CD4-positive, alpha-beta T cell treated with Interleukin-4 for 1 hour (primary cell): ENCODE measurements around the gene NR1I3.
"Not testable (repeated sequence)": the region's sequence is repeated elsewhere in the genome, so short reads cannot be mapped to it uniquely, and the experiment has no call there.

Experiments used
- DNase-seq, 2 donors: peaks; one replicate each; pipeline ENCODE4 v3.0.0-alpha.2; 2020 to 2022

The NR1I3 gene, protein sequence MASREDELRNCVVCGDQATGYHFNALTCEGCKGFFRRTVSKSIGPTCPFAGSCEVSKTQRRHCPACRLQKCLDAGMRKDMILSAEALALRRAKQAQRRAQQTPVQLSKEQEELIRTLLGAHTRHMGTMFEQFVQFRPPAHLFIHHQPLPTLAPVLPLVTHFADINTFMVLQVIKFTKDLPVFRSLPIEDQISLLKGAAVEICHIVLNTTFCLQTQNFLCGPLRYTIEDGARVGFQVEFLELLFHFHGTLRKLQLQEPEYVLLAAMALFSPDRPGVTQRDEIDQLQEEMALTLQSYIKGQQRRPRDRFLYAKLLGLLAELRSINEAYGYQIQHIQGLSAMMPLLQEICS

DNA sequence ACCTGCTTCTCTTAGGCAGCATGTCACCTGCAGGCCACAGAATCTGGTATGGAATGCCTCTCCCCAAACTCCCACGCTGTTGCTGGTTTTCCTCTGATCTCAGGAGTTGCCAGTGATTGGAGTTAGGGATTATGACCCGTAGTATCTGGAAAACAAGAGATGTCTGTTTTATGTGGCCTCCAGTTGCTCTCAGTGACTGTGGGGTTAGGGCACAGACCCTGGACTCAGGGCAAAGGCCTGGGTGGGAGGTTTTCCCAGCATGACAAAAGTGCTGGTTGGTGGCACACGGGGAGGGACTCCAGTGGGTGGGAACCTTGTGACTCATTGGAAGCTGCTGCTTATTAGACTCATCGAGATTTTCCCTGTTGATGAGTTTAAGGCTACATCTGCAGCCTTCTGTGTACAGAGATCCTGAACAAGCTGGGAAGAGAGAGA, at the start of gene NR1I3:
Gene NR1I3 (minus strand): TSS at position 165 of the 435 bp plus-strand sequence. CDS start 1,638 bp downstream, outside the sequence.
- no peak for DNase-seq

DNA sequence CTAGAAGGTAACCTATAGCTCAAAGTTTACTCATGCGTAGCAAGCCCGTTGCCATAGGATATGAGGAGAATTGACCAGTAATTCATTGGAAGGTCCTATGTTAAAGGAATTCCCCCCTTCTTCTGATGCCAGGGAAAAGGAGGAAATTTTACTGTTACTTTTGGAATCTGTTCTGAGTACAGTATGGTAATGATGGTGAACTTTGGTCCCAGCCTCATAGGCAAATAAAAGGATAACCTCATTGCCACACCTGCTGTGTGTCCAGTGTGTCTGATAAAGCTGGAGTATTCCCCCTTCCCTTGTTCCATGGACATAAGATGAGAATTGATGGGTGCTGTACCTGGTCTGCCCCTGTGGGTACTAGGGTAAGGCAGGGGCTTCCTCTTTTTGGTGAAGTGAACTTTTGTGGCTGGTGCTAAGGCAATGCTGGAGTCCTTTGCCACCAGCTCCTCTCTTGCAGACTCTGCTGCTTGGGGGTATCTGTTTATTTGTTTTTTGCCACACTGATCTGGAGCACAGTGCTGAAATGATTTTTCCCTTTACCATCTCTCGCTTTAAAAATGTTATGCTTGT, 49.6 kb upstream of the NR1I3 start:
- DNase-seq: no peak

DNA sequence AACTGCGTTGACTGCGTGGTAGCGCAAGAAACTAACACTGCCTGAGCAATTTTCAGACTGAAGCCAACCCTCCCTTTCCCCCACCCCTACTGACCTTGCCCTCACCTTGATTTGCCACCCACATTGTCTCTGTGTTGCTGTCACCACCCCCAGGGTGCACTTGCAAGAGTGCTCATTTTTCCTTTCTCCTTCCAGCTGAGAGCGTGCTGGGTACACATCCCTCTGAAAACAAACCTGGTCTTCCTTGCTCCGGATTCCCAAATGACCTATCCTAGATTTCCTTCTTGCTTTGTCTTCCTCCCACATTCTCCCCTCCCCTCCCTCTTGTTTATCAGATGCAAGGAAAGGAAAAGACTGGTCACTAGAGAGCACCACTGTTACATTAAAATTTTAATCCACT, 47.5 kb upstream of the NR1I3 start:
- no peak for DNase-seq

DNA sequence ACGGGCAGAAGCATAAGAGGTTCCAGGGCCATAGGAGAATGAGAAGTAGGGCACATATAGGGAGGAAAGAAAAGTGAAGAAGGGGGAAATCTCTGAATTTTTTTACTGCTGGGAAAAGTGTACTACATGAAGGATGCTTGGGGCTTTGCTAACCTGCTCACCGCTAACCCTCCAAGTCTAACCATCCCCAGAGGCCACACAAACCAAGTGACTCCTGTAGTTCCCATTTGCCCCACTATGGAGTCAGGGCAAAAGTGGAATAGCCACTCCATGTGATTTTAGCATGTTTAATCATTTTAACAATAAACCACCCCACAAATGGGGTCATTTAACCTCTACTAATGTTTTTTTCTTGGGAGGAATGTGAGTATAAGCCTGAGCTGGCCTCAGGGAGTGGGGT, 47.1 kb upstream of the NR1I3 start:
- DNase-seq: no peak

GRCh38 chr1:161282991-161283390, 45.0 kb upstream of the NR1I3 start:
- no peak for DNase-seq

GRCh38 chr1:161274874-161275273, 36.9 kb upstream of the NR1I3 start:
- DNase-seq: no peak

GRCh38 chr1:161273402-161273801, 35.4 kb upstream of the NR1I3 start:
- DNase-seq: no peak

DNA sequence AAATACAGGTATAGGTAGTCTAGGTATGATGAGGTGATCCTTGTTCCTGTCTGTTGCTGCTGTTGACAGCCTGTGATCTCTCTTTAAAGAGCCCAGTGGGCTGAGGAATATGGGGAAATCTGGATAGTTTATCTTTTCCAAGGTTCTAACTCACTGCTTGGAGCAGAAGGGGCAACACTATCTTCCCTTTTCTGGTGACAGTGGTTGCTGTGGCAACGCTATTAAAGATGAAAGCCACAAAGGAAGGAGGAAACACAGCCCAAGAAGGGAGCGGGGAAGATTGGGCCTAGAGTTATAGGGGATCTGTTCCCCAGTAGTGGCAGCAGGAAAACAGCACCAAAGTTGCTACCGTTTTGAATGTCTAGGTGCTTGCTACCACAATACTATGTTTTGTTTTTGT, 29.3 kb upstream of the NR1I3 start:
- DNase-seq: no peak

DNA sequence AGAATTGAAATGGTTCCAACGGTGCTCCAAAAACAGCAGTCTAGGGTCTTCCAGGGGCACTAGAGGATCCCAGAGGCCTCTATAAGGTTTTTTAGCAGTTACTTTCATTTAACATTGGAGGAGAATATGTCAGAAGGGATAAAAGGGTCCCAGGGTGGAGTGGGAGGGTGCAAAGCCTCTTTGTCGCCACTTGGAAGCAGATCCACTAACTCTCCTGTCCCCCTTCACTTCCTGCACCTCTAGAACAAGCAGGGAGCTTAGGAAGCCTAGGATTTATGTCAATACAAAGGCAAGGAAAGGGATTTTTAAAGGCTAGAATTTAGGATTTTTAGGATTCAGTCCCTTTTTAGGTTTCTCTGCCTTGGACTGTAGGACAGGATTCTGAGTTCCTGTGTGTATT, 28.8 kb upstream of the NR1I3 start:
- no peak for DNase-seq

- DNase-seq: no peak
Measured at GRCh38 chr1:161266202-161266601, 28.2 kb upstream of the NR1I3 start.

DNA sequence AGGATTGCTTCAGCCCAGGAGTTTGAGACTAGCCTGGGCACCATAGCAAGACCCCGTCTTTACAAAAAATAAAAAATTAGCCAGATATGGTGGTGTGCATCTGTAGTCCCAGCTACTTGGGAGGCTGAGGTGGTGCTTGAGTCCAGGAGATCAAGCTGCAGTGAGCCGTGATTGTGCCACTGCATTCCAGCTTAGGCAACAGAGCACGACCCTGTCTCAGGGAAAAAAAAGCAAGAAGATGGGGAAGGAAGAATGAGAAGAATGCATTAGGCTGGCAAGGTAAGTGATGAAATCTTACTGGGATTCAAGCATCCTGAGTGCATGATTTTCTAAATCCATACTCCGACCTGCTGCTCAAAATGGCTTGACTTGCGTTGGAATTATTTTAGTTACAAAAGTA, 27.3 kb upstream of the NR1I3 start:
- no peak for DNase-seq

DNA sequence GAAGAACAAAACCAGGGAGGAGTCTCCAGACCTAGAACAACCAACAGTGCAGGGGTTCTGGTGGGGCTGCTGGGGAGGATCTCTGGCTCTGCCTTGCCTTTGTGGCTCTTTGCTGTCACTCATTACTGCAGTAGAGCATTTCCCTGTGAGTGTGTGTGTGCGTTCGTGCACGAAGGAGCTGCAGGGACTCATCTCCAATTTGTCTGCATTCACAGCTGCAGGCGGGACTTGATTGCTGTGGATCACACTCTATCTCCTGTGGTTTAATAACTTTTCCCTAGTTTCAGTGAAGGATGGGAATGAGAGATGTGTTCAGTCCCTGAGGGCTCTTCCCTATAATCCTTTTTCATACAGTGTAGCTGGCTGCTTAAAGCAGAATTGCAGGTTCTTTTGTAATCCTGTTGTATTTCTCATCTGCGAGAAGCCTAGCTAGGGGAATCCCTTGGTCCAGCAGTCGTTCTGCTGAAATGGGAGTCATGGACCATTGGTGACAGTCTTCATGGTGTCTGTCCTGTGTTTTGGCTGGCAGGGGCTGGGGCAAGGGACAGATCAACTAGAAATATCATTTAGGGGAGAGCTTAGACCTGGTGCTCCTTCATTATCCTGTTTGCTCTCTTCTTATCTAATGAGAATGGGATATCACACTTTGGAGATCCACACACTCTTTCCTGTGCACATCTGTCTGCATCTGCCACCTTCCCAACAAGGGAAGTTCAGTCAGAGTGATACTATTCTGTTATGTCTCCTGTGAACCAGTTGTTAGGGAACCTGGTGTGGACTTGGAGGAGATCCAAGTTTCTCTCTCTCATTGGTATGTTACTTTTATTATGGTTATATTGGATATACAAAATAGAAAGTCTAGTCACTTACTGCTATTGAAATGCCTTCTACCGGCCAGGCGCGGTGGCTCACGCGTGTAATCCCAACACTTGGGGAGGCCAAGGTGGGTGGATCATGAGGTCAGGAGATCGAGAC, 23.5 kb upstream of the NR1I3 start:
- no peak for DNase-seq

DNA sequence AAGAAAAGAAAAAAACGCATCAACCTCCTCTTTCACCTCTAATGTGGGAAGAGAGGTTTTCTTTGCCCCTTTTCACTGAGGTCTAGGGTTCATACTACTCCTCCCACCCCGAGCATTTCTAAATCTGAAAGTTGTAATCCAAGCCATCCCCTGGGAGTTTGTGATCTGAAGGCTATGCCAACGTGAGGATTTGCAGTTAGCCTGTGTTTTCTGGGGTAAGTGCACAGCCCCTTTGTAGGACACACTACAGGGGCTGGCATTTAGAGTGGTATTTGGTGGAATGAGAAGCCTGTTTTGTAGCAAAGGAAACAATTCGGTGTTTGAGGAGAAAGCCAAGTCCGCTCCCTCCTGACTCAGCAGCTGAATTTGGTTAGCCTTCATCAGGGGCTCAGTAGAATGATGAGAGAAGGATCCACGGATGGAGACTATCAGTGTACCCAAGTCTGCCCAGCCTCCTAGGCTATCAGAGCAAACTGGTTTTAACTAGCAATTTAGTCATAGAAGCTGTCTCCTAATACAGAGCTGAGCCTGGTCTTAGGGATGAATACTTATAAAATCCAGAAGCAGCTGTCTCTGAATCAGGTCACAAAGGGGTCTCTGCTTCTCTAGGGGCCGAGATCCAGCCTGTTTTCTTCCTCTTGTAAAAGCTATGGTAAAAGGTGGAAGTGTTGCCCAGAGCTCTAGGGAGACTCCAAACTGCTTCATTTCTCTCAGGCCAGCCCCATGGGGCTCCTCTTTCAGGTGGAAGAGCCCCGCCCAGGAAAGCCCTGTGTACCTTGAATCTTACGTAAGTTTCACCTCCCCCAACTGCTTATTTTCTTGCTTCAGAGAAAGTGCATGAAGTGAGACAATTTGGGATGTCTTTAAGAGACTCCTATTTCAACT, 22.6 kb upstream of the NR1I3 start:
- no peak for DNase-seq

- no peak for DNase-seq
Measured at GRCh38 chr1:161259765-161260164, 21.8 kb upstream of the NR1I3 start.

- DNase-seq: no peak
Measured at GRCh38 chr1:161259345-161259702, 21.3 kb upstream of the NR1I3 start.

DNA sequence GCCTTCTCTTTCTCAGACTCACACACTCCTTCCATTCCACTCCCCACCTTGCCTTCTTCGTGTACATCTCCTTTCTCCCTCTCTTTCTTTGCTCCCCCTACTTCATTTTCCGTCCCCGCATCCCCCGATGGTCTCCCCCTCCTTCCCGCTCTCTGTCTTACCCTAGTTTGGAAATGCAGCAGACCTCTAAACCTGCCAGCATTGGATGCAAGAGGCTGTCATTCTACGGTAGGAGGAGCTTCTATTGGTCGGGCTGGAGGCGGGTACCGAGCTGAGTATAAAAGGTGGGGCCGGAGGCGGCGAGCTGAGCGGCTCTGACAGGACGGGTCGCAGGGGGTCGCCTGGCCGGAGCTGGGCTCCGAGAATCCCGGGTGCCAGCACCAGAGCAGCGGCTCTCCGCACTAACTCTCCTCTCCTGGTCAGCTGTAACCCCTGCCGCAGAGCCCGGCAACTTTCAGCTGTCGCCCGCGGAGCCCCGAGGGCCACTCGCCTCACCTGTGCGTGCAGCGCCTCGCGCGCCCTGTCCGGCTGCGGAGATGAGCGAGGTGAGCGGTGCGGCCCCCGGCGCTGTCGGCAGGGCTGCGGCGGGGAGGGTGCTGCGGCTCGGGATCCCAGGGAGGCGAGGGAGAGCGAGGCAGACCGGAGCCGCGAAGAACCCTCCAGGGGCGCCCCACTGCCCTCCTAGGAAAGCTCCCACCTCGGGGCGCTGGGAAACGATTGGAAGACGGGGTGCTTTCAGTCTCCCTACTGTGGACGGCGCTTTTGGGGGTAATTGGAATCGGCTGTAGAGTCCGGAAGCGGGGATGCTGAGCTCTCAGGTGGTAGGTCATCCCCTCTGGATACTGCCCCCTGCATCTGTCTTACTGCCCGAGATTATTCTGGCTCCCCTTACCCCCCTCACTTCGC, 20.7 kb upstream of the NR1I3 start, which contains the start of gene PCP4L1:
Gene PCP4L1 (plus strand): TSS at position 307 of the 906 bp plus-strand sequence. CDS start 230 bp downstream, at position 537.
- peak; percentile 17 to 37 for DNase-seq

GRCh38 chr1:161257109-161257508, 19.1 kb upstream of the NR1I3 start:
- not testable (repeated sequence) for DNase-seq

DNA sequence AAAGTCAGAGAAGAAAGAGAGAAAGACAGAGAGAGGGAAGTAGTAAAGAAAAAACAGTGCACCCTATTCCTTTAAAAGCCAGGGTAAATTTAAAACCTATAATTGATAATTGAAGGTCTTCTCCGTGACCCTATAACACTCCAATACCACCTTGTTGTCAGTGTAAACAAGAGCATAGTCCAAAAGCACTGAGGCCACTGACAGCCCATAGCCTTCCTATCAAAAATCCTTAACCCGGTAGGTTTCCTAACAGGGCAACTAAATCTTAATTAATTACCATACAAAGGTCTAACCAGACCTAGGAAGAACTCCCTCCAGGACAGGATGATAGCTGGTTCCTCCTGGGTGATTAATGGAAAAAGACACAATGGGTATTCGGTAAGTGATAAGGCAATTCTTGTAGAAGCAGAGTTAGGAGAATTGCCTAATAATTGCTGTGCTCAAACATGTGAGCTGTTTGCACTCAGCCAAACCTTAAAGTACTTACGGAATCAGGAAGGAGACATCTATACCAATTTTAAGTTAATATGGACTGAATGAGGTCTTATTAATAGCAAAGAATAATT, 18.0 kb upstream of the NR1I3 start:
- not testable (repeated sequence) for DNase-seq

GRCh38 chr1:161255302-161255701, 17.3 kb upstream of the NR1I3 start:
- DNase-seq: not testable (repeated sequence)

GRCh38 chr1:161251579-161251978, 13.6 kb upstream of the NR1I3 start:
- no peak for DNase-seq

DNA sequence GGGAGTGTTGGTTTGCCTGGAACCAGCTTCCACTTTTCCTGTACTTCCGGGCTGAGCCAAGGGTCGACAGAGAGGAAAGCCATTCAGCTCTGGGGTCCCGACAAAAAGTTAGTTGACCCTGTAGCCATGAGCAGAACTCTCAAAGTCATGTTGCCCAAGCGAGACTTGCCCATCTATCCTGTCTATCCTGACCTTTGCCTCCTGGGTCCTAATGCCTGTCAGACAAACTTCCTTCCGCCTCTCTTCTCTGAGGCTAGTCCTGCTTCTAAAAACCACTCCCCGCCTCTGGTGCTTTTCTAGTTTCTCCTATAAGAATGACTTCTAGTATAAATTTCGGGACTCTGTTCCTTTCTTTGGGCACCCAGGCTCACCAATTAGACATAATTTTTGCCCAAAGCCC, 12.8 kb upstream of the NR1I3 start:
- no peak for DNase-seq
